K562 (cell line): ENCODE results near the gene PEAR1. TPM values are rescaled to one million over a fixed set of nuclear protein-coding genes. Genes with fewer than 3 reads are reported as not detected.

Experiments
- ESRRB ChIP-seq: fragments of 250-450 bp; sonication (Bioruptor Pico); IDR thresholded peaks from 2 replicates; pipeline ENCODE4 v1.5.0; 2020; ENCODE audit warnings: mild to moderate bottlenecking, moderate library complexity, borderline replicate concordance
- JUND ChIP-seq, 2 experiments: IDR thresholded peaks; 2 replicates in 1 of 2; 3 replicates in 1 of 2; pipeline ENCODE4 v1.6.1; 2011; ENCODE audit warnings: borderline replicate concordance in 2 of 2, low read depth in 2 of 2, low read length in 2 of 2, improper control_type of control experiment in 1 of 2, missing biosample characterization in 1 of 2, missing genetic modification characterization in 1 of 2, missing genetic modification reagents in 1 of 2
- NFYB ChIP-seq: IDR thresholded peaks from 2 replicates; pipeline ENCODE4 v1.6.1; 2011; ENCODE audit warnings: mild to moderate bottlenecking, moderate library complexity; ENCODE audit not compliant: insufficient read length; ENCODE audit errors: extremely low read depth
- RB1 ChIP-seq: fragments of 450-650 bp; IDR thresholded peaks from 2 replicates; pipeline ENCODE4 v1.6.1; 2017; ENCODE audit warnings: low read depth, mild to moderate bottlenecking
- SIN3A ChIP-seq, 2 experiments: fragments of 150-350 bp in 1 of 2; IDR thresholded peaks; 2 replicates each; pipeline ENCODE4 v1.6.1; 2011 to 2016; ENCODE audit warnings: borderline replicate concordance in 2 of 2, low read depth in 2 of 2, low read length in 2 of 2, mild to moderate bottlenecking in 2 of 2, moderate library complexity in 2 of 2; ENCODE audit not compliant: control insufficient read depth in 1 of 2
- STAG1 ChIP-seq: sonication (generic); formaldehyde crosslinking; IDR thresholded peaks from 2 replicates; pipeline ENCODE4 v1.5.0; 2020; ENCODE audit warnings: missing genetic modification reagents, borderline replicate concordance
- TARDBP ChIP-seq: fragments of 450-650 bp; IDR thresholded peaks from 2 replicates; pipeline ENCODE4 v1.6.1; 2016
- polyA plus RNA-seq, 8 experiments: library from polyadenylated mRNA; depleted of rRNA in 4 of 8; stranded (reverse) in 5 of 8; unstranded in 3 of 8; fragments of >200 nt; fragmentation: Nextera tagmentation in 2 of 8; fragmentation: Illumina TruSeq in 1 of 8; extraction: Ambion mirVana in 2 of 8; extraction: Trizol in 1 of 8; gene quantifications; 2 replicates each; pipeline versions ENCODE4 v1.2.1 to v1.2.3, GENCODE V29; 2011 to 2014; ENCODE audit warnings: inconsistent platforms in 1 of 8, missing spikeins in 1 of 8
- total RNA-seq, 7 experiments: library from RNA; depleted of rRNA in 6 of 7; stranded (reverse); fragments of >200 nt in 6 of 7; fragmentation: Illumina TruSeq in 2 of 7; extraction: Trizol in 2 of 7; gene quantifications; 2 replicates each; pipeline versions ENCODE4 v1.2.1 to v1.2.3, GENCODE V29; 2011 to 2021; ENCODE audit warnings: low replicate concordance in 1 of 7
- TF ChIP-seq, protein P1 (sequence below), 2 experiments: fragments of 450-650 bp; IDR thresholded peaks; 2 replicates each; pipeline ENCODE4 v1.6.1; 2016
- TF ChIP-seq, protein P2 (sequence below), 2 experiments: fragments of 450-650 bp; formaldehyde crosslinking in 1 of 2; IDR thresholded peaks; 2 replicates each; pipeline versions ENCODE4 v1.4.0 to v1.6.1; 2014 to 2020; ENCODE audit warnings: mild to moderate bottlenecking in 2 of 2, borderline replicate concordance in 1 of 2, low read depth in 1 of 2
- TF ChIP-seq, protein P3 (sequence below), 2 experiments: fragments of 450-650 bp; IDR thresholded peaks; 2 replicates each; pipeline ENCODE4 v1.6.1; 2018; ENCODE audit warnings: mild to moderate bottlenecking in 2 of 2, low read depth in 1 of 2; ENCODE audit not compliant: partially characterized antibody in 2 of 2

PEAR1 gene
- total and polyA plus RNA-seq, 9 of the 15 experiments (the other 6 are each of a cell fraction or from before 2014, with no cell fraction given): 0.87 to 13.9 (median 6.1) TPM

DNA sequence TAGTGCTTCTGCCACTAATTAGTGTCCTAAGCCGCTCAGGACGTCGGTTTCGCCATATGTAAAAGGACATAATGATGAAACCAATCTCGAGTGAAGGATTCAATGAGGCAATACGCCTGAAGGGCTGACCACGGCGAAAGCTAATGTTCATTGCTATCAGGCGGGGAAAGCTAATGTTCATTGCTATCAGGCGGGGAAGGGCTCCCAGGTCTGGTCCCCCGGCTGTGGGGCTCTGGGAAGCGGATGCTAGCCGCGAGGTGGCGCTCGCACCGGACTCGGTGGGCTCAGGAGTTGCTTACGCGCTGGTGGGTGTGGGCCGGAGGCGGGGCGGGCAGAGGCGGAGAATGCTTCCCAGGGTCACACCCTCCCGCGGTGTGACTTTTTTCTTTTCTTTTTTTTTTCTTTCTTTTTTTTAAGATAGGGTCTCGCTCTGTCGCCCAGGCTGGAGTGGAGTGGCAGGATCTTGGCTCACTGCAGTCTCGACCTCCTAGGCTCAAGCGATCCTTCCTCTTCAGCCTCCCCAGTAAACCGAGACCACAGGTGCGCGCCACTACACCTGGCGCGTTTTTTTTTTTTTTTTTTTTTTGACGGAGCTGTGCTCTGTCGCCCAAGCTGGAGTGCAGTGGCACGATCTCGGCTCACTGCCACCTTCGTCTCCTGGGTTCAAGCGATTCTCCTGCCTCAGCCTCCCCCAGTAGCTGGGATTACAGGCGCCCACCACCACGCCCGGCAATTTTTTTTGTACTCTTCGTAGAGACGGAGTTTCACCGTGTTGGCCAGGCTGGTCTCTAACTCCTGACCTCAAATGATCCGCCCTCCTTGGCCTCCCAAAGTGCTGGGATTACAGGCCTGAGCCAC is 1.1 kb upstream of the PEAR1 start (continued):
- 0 out of 4 replicates have a peak, but pooled peaks of 1 of the 2 experiments have one; percentile 29 for TF ChIP-seq SIN3A (IDR thresholded peaks at IDR 0.05; ENCODE audit: borderline replicate concordance in 2 of 2, control insufficient read depth in 1 of 2, low read depth in 2 of 2, low read length in 2 of 2)
- TF ChIP-seq, protein P1, sequence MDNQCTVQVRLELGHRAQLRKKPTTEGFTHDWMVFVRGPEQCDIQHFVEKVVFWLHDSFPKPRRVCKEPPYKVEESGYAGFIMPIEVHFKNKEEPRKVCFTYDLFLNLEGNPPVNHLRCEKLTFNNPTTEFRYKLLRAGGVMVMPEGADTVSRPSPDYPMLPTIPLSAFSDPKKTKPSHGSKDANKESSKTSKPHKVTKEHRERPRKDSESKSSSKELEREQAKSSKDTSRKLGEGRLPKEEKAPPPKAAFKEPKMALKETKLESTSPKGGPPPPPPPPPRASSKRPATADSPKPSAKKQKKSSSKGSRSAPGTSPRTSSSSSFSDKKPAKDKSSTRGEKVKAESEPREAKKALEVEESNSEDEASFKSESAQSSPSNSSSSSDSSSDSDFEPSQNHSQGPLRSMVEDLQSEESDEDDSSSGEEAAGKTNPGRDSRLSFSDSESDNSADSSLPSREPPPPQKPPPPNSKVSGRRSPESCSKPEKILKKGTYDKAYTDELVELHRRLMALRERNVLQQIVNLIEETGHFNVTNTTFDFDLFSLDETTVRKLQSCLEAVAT (IDR thresholded peaks at IDR 0.05): peak in 1 of 2 experiments; percentile 13; a peak in 1 of 4 replicates
- peak; percentile 90 for TF ChIP-seq RB1
- no peak for TF ChIP-seq ESRRB (CRISPR knock-in tag)
- peak; percentile 71 for TF ChIP-seq JUND (IDR thresholded peaks at IDR 0.05; ENCODE audit: borderline replicate concordance, low read depth, low read length)
- peak; percentile 41; the same call in 1 of the 3 replicates for TF ChIP-seq JUND (tag; IDR thresholded peaks at IDR 0.05; ENCODE audit: borderline replicate concordance, low read depth, low read length)
- TF ChIP-seq, protein P2, sequence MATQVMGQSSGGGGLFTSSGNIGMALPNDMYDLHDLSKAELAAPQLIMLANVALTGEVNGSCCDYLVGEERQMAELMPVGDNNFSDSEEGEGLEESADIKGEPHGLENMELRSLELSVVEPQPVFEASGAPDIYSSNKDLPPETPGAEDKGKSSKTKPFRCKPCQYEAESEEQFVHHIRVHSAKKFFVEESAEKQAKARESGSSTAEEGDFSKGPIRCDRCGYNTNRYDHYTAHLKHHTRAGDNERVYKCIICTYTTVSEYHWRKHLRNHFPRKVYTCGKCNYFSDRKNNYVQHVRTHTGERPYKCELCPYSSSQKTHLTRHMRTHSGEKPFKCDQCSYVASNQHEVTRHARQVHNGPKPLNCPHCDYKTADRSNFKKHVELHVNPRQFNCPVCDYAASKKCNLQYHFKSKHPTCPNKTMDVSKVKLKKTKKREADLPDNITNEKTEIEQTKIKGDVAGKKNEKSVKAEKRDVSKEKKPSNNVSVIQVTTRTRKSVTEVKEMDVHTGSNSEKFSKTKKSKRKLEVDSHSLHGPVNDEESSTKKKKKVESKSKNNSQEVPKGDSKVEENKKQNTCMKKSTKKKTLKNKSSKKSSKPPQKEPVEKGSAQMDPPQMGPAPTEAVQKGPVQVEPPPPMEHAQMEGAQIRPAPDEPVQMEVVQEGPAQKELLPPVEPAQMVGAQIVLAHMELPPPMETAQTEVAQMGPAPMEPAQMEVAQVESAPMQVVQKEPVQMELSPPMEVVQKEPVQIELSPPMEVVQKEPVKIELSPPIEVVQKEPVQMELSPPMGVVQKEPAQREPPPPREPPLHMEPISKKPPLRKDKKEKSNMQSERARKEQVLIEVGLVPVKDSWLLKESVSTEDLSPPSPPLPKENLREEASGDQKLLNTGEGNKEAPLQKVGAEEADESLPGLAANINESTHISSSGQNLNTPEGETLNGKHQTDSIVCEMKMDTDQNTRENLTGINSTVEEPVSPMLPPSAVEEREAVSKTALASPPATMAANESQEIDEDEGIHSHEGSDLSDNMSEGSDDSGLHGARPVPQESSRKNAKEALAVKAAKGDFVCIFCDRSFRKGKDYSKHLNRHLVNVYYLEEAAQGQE (IDR thresholded peaks at IDR 0.05; ENCODE audit: borderline replicate concordance): peak; percentile 90
- TF ChIP-seq, protein P2 (CRISPR knock-in tag; IDR thresholded peaks at IDR 0.05; ENCODE audit: low read depth): no peak
- TF ChIP-seq, protein P3, sequence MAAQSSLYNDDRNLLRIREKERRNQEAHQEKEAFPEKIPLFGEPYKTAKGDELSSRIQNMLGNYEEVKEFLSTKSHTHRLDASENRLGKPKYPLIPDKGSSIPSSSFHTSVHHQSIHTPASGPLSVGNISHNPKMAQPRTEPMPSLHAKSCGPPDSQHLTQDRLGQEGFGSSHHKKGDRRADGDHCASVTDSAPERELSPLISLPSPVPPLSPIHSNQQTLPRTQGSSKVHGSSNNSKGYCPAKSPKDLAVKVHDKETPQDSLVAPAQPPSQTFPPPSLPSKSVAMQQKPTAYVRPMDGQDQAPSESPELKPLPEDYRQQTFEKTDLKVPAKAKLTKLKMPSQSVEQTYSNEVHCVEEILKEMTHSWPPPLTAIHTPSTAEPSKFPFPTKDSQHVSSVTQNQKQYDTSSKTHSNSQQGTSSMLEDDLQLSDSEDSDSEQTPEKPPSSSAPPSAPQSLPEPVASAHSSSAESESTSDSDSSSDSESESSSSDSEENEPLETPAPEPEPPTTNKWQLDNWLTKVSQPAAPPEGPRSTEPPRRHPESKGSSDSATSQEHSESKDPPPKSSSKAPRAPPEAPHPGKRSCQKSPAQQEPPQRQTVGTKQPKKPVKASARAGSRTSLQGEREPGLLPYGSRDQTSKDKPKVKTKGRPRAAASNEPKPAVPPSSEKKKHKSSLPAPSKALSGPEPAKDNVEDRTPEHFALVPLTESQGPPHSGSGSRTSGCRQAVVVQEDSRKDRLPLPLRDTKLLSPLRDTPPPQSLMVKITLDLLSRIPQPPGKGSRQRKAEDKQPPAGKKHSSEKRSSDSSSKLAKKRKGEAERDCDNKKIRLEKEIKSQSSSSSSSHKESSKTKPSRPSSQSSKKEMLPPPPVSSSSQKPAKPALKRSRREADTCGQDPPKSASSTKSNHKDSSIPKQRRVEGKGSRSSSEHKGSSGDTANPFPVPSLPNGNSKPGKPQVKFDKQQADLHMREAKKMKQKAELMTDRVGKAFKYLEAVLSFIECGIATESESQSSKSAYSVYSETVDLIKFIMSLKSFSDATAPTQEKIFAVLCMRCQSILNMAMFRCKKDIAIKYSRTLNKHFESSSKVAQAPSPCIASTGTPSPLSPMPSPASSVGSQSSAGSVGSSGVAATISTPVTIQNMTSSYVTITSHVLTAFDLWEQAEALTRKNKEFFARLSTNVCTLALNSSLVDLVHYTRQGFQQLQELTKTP (IDR thresholded peaks at IDR 0.05; ENCODE audit: low read depth in 1 of 2, partially characterized antibody in 2 of 2): no peak
- TF ChIP-seq TARDBP: no peak
- TF ChIP-seq STAG1 (CRISPR knock-in tag): peak; percentile 43; the same call in 1 of the 2 replicates
- TF ChIP-seq NFYB: no peak
